Stimulated activated CD4-positive, alpha-beta T cell treated with anti-CD3 and anti-CD28 coated beads, Interleukin-2, amount 100 ng/mL, for 4 hours (primary cell): ENCODE data around the gene LGMN.
"Not testable (repeated sequence)": the region's sequence is repeated elsewhere in the genome, so short reads cannot be mapped to it uniquely, and the experiment has no call there.

Experiments
- DNase-seq: peaks from one replicate; pipeline ENCODE4 v3.0.0-alpha.2; 2020; ENCODE audit warnings: low read depth

LGMN gene

DNA sequence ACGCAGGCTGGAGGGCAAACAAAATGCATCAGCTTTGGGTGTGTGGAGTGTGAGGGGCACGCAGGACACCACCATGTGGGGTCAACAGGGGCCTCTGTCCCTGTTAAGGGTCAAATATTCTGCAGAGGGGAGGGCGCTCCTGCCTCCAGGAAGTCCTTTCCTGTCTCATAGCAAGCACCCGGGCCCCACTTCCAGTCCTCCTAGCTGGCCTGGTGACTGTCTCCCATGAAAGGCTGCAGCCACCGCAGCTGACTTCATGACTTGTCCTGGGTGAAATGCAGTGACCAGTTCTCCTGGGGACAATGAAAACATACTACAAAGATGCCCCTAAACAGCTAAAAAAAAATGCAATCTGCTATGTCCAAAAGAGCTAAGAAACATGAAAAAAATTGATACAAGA is 53.6 kb downstream of the LGMN start:
- no peak for DNase-seq

DNA sequence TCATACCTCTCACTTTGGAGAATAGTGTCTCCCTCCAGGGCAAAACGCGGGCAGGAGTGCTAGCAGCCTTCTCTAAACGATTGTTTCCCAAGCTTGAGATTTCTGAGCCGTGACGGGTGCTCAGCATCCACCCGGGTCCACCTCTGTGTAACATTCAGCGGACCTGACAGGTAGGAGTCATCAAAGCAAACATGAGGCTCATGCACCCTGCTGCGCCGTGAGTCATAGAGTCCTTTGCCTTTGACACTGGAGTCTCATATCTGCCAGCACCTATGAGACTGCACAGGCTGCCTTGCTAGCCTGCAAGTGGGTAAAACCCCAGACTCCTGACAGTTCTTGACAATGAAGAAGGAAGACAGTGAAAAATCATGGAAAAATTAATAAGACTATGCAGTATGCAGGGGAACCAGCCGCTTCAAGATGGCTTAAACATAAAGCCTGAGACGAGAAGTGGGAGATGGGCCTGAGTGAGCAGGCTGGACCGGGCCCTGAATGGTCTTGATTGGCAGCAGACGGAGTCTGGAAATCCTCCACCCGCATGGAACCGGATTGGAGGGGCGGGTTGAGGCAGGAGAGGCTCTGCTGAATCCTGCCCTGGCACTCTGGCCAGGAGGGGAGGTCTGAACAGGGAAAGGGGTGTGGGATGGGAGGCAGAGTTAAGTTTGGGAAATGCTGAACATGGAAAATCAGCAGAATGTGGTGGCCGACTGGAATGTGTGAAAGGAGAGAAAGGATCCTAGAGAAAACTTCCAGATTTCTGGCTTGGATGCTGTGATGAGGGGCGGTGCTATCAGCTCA is 54.2 kb downstream of the LGMN start:
- DNase-seq = no peak

DNA sequence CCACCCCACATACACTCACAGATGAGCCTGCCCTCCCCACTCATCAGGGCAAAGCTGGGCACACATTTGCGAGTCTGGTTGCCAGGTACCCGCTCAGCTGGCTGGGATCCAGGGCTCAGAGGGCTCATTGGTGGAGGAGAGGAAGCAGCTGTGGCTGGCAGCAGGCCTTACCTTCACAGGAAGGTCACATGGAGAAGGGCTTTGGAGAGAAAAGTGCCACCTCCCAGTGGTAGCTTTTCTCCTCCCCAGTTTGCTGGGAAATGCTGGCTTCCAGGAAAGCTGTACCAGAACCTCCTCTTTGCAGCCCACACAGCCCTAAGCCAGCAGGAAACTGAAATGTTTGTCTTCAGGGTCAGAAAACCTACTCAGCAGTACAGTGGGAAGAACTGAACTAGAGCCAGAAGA is 55.6 kb downstream of the LGMN start:
- no peak for DNase-seq

DNA sequence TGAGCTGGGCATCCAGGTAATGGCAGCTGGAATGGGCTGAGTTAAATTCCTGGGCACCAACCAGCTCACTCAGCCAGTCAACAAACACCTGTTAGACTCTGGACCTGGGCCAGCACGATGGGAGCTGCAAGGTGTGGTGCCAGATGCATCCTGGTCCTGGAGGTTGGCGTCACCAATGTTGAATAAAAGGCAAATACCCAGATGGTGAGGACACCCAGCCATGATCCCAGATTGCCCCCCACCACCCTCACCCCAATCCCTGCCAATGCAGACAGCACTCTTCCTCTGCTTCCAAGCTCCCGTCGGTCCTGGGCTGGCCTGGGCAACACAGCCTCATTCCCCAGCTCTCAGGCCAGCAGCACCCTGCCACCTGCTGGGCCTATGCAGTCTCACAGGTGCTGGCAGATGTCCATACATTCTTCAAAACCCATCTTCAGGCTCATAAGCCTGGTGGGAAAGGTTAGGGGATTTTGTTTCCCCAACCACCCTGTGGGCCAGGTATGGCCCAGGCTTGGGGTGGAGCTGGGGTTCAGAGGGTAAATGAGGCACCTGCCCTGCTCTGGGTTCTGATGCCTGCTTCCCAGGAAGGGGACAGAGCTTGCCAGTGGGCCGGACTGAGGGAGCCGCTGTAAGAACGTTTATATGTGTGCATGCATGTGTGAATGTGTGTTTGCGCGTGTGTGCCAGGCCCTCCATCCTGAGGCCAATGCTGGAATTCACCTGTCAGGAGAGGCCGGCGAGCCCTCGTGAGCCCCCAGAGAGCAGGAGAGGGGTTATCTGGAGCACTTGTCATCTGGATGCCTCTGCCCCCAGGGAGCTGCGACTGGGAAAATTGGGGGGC is 58.0 kb downstream of the LGMN start:
- no peak for DNase-seq

GRCh38 chr14:92688434-92689375 is 59.7 kb downstream of the LGMN start:
- no peak for DNase-seq

GRCh38 chr14:92687681-92688433 is 60.6 kb downstream of the LGMN start:
- no peak for DNase-seq

DNA sequence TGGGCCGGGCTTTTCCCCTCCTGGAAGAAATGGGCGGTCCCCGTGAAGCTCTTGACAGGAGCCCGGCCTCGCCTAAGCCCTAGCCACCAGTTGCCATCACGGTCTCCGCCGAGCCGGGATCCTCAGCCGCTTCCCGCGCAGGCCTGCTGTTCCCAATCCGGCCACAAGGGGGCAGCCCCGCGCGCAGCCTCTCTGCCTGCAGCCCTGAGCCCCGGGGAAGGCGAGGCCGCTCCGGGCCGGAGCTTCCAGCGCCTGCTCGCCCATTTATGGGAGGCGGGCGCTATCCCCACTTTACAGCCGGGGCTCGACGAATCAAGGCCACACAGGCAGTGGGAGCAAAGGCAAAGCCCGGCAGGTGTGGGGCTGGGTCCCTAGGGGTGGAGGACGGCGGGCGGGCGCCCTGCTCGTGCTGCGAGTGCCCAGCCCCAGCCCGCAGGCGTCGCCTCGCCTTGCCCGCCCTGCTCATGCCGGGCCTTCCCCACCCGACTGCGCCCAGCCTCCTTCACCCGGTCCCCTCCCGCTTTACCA is 61.5 kb downstream of the LGMN start:
- peak; percentile 26 for DNase-seq

DNA sequence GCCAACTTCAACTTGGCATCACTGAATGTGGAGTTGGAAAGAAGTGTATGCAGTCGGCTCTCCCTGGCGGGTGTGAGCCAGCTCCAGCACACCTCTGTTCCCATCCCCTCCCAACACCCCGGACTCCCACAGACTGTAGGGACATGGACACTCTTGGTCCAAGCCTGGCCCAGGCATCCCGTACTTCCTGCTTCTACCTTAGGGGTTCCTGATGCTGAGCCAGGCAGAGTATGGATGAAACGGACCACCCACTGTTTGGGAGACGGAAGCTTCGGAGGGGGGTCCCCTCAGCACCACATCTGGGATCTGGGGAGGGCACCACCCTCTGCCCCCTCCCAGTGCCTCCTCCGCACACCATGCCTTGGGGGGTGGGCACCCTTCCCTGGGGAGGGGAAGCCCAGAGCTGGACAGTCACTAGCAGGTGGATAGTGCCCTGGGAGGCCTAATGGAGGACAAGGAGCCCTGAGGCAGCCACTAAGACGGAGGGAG is 62.0 kb downstream of the LGMN start:
- no peak for DNase-seq

GRCh38 chr14:92685784-92686355 is 62.6 kb downstream of the LGMN start:
- no peak for DNase-seq

GRCh38 chr14:92684801-92685560 is 63.4 kb downstream of the LGMN start:
- no peak for DNase-seq

GRCh38 chr14:92683041-92683440 is 65.4 kb downstream of the LGMN start:
- no peak for DNase-seq

GRCh38 chr14:92680781-92681650 is 67.4 kb downstream of the LGMN start:
- DNase-seq = peak; percentile 53

DNA sequence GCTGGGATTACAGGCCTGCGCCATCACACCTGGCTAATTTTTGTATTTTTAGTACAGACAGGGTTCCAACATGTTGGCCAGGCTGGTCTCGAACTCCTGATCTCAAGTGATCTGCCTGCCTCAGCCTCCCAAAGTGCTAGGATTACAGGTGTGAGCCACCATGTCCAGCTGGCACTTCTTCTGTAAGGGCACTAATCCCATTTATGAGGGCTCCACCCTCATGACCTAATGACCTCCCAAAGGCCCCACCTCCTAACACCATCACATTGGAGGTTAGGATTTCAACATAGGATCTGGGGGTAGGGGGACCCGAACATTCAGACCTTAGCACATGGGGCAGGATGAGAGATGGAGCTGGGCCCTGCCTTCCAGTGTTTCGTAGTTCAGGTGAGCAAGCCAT is 68.1 kb downstream of the LGMN start:
- not testable (repeated sequence) for DNase-seq

DNA sequence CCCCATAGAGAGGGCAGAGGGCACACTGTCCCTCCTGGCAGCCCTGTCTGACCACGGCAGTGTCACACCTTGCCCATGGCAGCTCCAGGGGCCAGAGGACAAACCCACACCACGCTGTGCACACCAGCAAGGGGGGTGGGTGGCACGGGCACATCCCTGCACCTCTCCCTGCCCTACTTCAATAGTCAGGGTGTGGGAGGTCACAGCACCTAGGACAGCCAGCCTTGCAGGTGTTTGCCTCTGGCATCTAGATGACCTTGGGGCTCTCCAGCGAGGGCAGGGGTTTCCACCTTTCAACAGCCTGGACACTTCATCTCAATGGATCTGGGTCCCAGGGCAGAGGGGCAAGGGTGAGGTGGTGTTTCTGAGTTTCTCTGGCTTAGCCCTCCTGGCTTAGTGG is 69.2 kb downstream of the LGMN start:
- no peak for DNase-seq

DNA sequence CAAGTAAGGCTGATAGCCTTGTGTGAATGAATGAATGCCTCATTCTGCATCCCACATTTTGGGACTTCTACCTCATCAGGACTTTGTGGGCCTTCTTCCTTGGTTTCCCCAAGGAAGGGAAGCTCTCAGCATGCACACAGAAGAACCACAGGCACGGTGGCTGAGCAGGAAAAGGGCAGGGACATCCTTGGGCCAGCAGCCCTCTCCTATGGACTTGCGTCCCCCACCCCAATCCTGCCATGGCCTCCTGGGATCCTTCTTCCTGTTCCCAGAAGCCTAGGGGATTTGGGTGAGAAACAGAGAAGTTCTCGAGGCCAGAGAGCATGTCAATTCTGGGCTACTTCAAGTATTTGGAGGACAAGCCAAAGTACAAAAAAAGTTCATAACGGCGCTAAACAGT is 69.7 kb downstream of the LGMN start:
- no peak for DNase-seq

GRCh38 chr14:92677955-92678354 is 70.5 kb downstream of the LGMN start:
- DNase-seq = no peak

- no peak for DNase-seq
Measured at GRCh38 chr14:92677087-92677668, 71.2 kb downstream of the LGMN start.

DNA sequence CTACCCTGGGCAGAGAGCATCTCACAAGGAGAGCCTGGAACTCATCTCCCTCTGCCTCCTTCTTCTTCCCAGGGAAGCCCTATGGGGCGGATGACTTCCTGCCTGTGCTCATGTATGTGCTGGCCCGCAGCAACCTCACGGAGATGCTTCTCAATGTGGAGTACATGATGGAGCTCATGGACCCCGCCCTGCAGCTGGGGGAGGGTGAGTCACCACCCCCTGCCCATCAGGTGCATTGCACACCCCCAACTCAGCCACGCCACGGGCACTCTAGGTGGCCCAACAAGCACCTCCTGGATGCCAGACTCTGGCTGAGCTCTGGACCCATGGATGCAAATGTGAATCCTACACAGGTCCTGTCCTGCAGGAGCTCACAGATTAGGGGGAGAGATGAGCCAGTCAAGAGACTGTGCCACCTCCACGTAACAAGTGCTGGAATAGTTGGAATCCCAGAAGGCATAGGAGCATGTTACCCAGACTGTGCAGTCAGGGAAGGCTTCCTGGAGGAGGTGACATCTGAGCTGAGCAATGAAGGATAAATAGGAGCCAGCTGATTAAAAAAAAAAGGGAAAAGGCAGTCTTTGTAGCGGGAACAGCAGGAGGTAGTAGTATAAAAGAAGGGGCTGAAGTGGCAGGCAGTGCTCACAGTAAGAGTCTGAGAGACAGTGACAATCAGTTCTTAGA is 71.9 kb downstream of the LGMN start:
- no peak for DNase-seq
